ENCODE data around the gene MAP2.
A peak's percentile ranks its signal among the peaks of the same experiment; 100 is the strongest.

The MAP2 gene

GRCh38 chr2:209423562-209424198, at the start of gene MAP2:
Gene MAP2, plus strand, starts transcription at chr2:209424047. Its CDS starts 229,124 bp downstream, at chr2:209653171.
- DNase-seq: peak; percentile 73 to 98 (median 86)
- intact Hi-C loops (cut with DNase I): loop anchor here (1.0 to 10.0 kb wide), 3 partner anchors 89 to 351 kb away; partner anchors contain the start of gene UNC80

- DNase-seq: no peak
These were observed 47.2 kb upstream of the MAP2 start for GRCh38 chr2:209376686-209377085.

GRCh38 chr2:209380293-209380692, 43.6 kb upstream of the MAP2 start:
- intact Hi-C loops (cut with DNase I): no loop called here
- no peak for DNase-seq

More at GRCh38 chr2:209376686-209377085, 47.2 kb upstream of the MAP2 start:
- intact Hi-C loops (cut with DNase I): no loop called here

- intact Hi-C loops (cut with DNase I): no loop called here
- DNase-seq: no peak
These were observed 42.8 kb upstream of the MAP2 start for GRCh38 chr2:209381091-209381490.

GRCh38 chr2:209382775-209383174, 41.1 kb upstream of the MAP2 start:
- intact Hi-C loops (cut with DNase I): no loop called here

GRCh38 chr2:209383212-209383611, 40.6 kb upstream of the MAP2 start:
- intact Hi-C loops (cut with DNase I): no loop called here
- DNase-seq: no peak

More at GRCh38 chr2:209382775-209383174, 41.1 kb upstream of the MAP2 start:
- no peak for DNase-seq

- DNase-seq: peak in 4 of 10 donors; percentile 7 to 80 (median 61)
- intact Hi-C loops (cut with DNase I): no loop called here
These were observed 36.5 kb upstream of the MAP2 start for GRCh38 chr2:209387389-209387788.

GRCh38 chr2:209388446-209389037, 35.3 kb upstream of the MAP2 start:
- intact Hi-C loops (cut with DNase I): no loop called here

GRCh38 chr2:209389171-209389618, 34.7 kb upstream of the MAP2 start:
- intact Hi-C loops (cut with DNase I): no loop called here

More at GRCh38 chr2:209388446-209389037, 35.3 kb upstream of the MAP2 start:
- peak in 1 of 10 donors; percentile 50 for DNase-seq

GRCh38 chr2:209390839-209391238, 33.0 kb upstream of the MAP2 start:
- DNase-seq: no peak
- intact Hi-C loops (cut with DNase I): no loop called here

More at GRCh38 chr2:209389171-209389618, 34.7 kb upstream of the MAP2 start:
- peak in 1 of 10 donors; percentile 6 for DNase-seq

GRCh38 chr2:209391776-209392401, 32.0 kb upstream of the MAP2 start:
- intact Hi-C loops (cut with DNase I): no loop called here

GRCh38 chr2:209395229-209395628, 28.6 kb upstream of the MAP2 start:
- intact Hi-C loops (cut with DNase I): no loop called here
- DNase-seq: no peak

More at GRCh38 chr2:209391776-209392401, 32.0 kb upstream of the MAP2 start:
- no peak for DNase-seq

GRCh38 chr2:209395652-209396051, 28.2 kb upstream of the MAP2 start:
- intact Hi-C loops (cut with DNase I): no loop called here
- DNase-seq: no peak

GRCh38 chr2:209398463-209398862, 25.4 kb upstream of the MAP2 start:
- intact Hi-C loops (cut with DNase I): no loop called here
- no peak for DNase-seq

GRCh38 chr2:209401788-209402187, 22.1 kb upstream of the MAP2 start:
- intact Hi-C loops (cut with DNase I): no loop called here
- no peak for DNase-seq

- intact Hi-C loops (cut with DNase I): no loop called here
- DNase-seq: no peak
These were observed 12.6 kb upstream of the MAP2 start for GRCh38 chr2:209411296-209411695.

GRCh38 chr2:209411718-209412117, 12.1 kb upstream of the MAP2 start:
- no peak for DNase-seq
- intact Hi-C loops (cut with DNase I): no loop called here

GRCh38 chr2:209413311-209414014, 10.4 kb upstream of the MAP2 start:
- no peak for DNase-seq
- intact Hi-C loops (cut with DNase I): no loop called here

- intact Hi-C loops (cut with DNase I): no loop called here
- no peak for DNase-seq
These were observed 6.9 kb upstream of the MAP2 start for GRCh38 chr2:209416913-209417312.

- intact Hi-C loops (cut with DNase I): loop anchor here (5.0 to 10.0 kb wide), 2 partner anchors 155 to 353 kb away; partner anchors contain the start of gene UNC80
- peak in 2 of 10 donors; percentile 25 to 69 for DNase-seq
These were observed 1.6 kb upstream of the MAP2 start for GRCh38 chr2:209422191-209422754.
